ENCODE data around the gene PAX8. TPM values are rescaled to one million over a fixed set of nuclear protein-coding genes. Genes with fewer than 3 reads are reported as not detected.

Gene PAX8
- total and polyA plus RNA-seq, 2 of the 13 experiments (the other 11 are each of a cell fraction or from before 2014, with no cell fraction given) = 1.5 to 8.8 TPM

- ATAC-seq (peak; percentile 72), FAIRE-seq (peak; percentile 80), DNase-seq (ENCODE audit: low spot score) (peak; percentile 85)
- H3K27ac ChIP-seq (ENCODE audit: extremely low read length, insufficient read depth, low read length) = peak overlapping the region; percentile 97
- H3K79me2 ChIP-seq (ENCODE audit: insufficient read depth, low read length) = no peaks in the 10 kb centered on the region
- no peak overlapping the region for H2AFZ ChIP-seq (ENCODE audit: low read length)
- peaks cover 80% of the 10 kb centered on the region for H3K4me1 ChIP-seq (ENCODE audit: insufficient read depth, low read length)
- 17% methylated on average over 3 of the region's 6 CpGs for WGBS (ENCODE audit: low lambda C conversion rate)
- no peaks in the 10 kb centered on the region for H3K9me3 ChIP-seq (ENCODE audit: low read length)
- BruUV-seq (replicated peaks) = no TSS peak
- in situ Hi-C loops (cut with HindIII; ENCODE audit: extremely low pct_ligation_motif_present, low pct_unique_long_range_greater_than_20kb) = no loop called here
- peak overlapping the region; percentile 92 for H3K9ac ChIP-seq (ENCODE audit: insufficient read depth, low read depth, low read length)
- CTCF ChIA-PET (ENCODE audit: low intra/inter-chr PET ratio, low total read pairs) = no interaction called here
- H3K36me3 ChIP-seq (replicated peaks in 1 of 2; ENCODE audit: control insufficient read depth in 1 of 2, insufficient read depth in 2 of 2, low read length in 2 of 2) = no peaks in the 10 kb centered on the region
- peak overlapping the region; percentile 97 for H3K4me2 ChIP-seq (ENCODE audit: low read depth, low read length)
- intact Hi-C loops (cut with micrococcal nuclease; ENCODE audit: unreplicated experiment) = loop anchor here (2.0 to 5.0 kb wide), 3 partner anchors 13 to 62 kb away; no protein-coding TSS in a partner anchor
- no peaks in the 10 kb centered on the region; a peak in 1 of 5 replicates for H3K27me3 ChIP-seq (ENCODE audit: control insufficient read depth in 1 of 2, insufficient read depth in 2 of 2, low read length in 2 of 2)
- POLR2A ChIA-PET = interaction anchor here (0.6 to 3.7 kb wide), 15 partner anchors 9 to 140 kb away, joined by 3 to 24 read pairs (median 7); no protein-coding TSS in a partner anchor
- peak overlapping the region; percentile 52 to 70 (median 60) for H3K4me3 ChIP-seq (replicated peaks in 1 of 3; ENCODE audit: insufficient read depth in 1 of 3, low read depth in 2 of 3, low read length in 3 of 3)
- H4K20me1 ChIP-seq (ENCODE audit: insufficient read depth, low read length) = no peaks in the 10 kb centered on the region
- no peak for TF ChIP-seq ZNF703 (CRISPR knock-in tag; IDR thresholded peaks at IDR 0.05; ENCODE audit: borderline replicate concordance)
- TF ChIP-seq ZFP36 (IDR thresholded peaks at IDR 0.05; ENCODE audit: borderline replicate concordance, low read depth, low read length, partially characterized antibody) = no peak
- no peak for TF ChIP-seq STAT5B (CRISPR knock-in tag; IDR thresholded peaks at IDR 0.05)
- TF ChIP-seq ZFP82 (CRISPR knock-in tag; IDR thresholded peaks at IDR 0.05; ENCODE audit: borderline replicate concordance) = no peak
- TF ChIP-seq RAD21 (CRISPR knock-in tag; IDR thresholded peaks at IDR 0.05) = no peak; the same call in 1 of the 2 replicates
- TF ChIP-seq ZNF772 (CRISPR knock-in tag; IDR thresholded peaks at IDR 0.05) = peak; percentile 94
- no peak for TF ChIP-seq CBX1 (IDR thresholded peaks at IDR 0.05; ENCODE audit: low read depth)
- TF ChIP-seq ZNF576 (CRISPR knock-in tag; IDR thresholded peaks at IDR 0.05) = no peak
- peak; percentile 62; the same call in 1 of the 2 replicates for TF ChIP-seq ZNF317 (CRISPR knock-in tag; IDR thresholded peaks at IDR 0.05)
- TF ChIP-seq NKX3-1 (CRISPR knock-in tag; IDR thresholded peaks at IDR 0.05) = no peak
- no peak for TF ChIP-seq ZNF251 (CRISPR knock-in tag; IDR thresholded peaks at IDR 0.05)
- peak; percentile 84; the same call in 1 of the 2 replicates for TF ChIP-seq KLF9 (CRISPR knock-in tag; IDR thresholded peaks at IDR 0.05; ENCODE audit: low read depth)
- no peak for TF ChIP-seq RFX5 (IDR thresholded peaks at IDR 0.05; ENCODE audit: low read depth, low read length)
- TF ChIP-seq KMT2A (CRISPR knock-in tag; IDR thresholded peaks at IDR 0.05) = no peak
- TF ChIP-seq LRRFIP1 (CRISPR knock-in tag; conservative IDR thresholded peaks at IDR 0.05) = no peak
- TF ChIP-seq ZBTB7A (CRISPR knock-in tag; IDR thresholded peaks at IDR 0.05) = 0 out of 2 replicates have a peak, but pooled peaks have one; percentile 35
- TF ChIP-seq TRIM24 (CRISPR knock-in tag; IDR thresholded peaks at IDR 0.05) = no peak
- TF ChIP-seq THAP7 (CRISPR knock-in tag; IDR thresholded peaks at IDR 0.05) = peak; percentile 12; the same call in 1 of the 2 replicates
- peak; percentile 53; the same call in 1 of the 2 replicates for TF ChIP-seq THAP9 (CRISPR knock-in tag; IDR thresholded peaks at IDR 0.05; ENCODE audit: borderline replicate concordance)
These were observed 58.7 kb downstream of the PAX8 start for GRCh38 chr2:113219889-113220641.
